Tibial nerve (tissue), 4 donors: Measurements from ENCODE around the gene PCSK6. TPM values are rescaled to one million over a fixed set of nuclear protein-coding genes. Genes with fewer than 3 reads are reported as not detected.
A peak's percentile ranks its signal among the peaks of the same experiment; 100 is the strongest.

Source experiments
- DNase-seq, 2 donors: peaks; one replicate each; pipeline ENCODE4 v3.0.0-alpha.2; 2019; ENCODE audit warnings: low spot score in 2 of 2
- H3K27ac ChIP-seq, 4 donors: fragments of 200-600 bp; sonication (generic) in 3 of 4; one replicate each; pipeline ENCODE4 v1.5.1; 2017 to 2019; ENCODE audit warnings: mild to moderate bottlenecking in 1 of 4
- H3K27me3 ChIP-seq, 2 donors: fragments of 200-600 bp; sonication (generic) in 1 of 2; one replicate each; pipeline versions ENCODE4 v1.5.1 to v1.6.0; 2017 to 2019
- H3K36me3 ChIP-seq, 3 donors: fragments of 200-600 bp; sonication (generic); one replicate each; pipeline ENCODE4 v1.5.1; 2018 to 2019
- H3K4me1 ChIP-seq, 4 donors: fragments of 200-600 bp; sonication (generic) in 3 of 4; one replicate each; pipeline ENCODE4 v1.5.1; 2017 to 2019
- H3K4me3 ChIP-seq, 4 donors: fragments of 200-600 bp; sonication (generic) in 3 of 4; one replicate each; pipeline ENCODE4 v1.5.1; 2017 to 2019; ENCODE audit warnings: mild to moderate bottlenecking in 1 of 4, moderate library complexity in 1 of 4
- H3K9me3 ChIP-seq, 4 donors: fragments of 200-600 bp; sonication (generic) in 3 of 4; one replicate each; pipeline ENCODE4 v1.5.1; 2017 to 2019
- EP300 ChIP-seq, 2 donors: sonication (generic); formaldehyde crosslinking; IDR thresholded peaks; one replicate each; pipeline ENCODE4 v1.6.1; 2017; ENCODE audit warnings: antibody characterized with exemption in 2 of 2, mild to moderate bottlenecking in 1 of 2
- POLR2A ChIP-seq, 2 donors: fragments of 450-650 bp; IDR thresholded peaks; one replicate each; pipeline ENCODE4 v1.6.1; 2017; ENCODE audit warnings: antibody characterized with exemption in 2 of 2, mild to moderate bottlenecking in 2 of 2, moderate library complexity in 2 of 2
- WGBS, 2 donors: methylation state at CpG; one replicate each; pipeline ENCODE4 v1.1.5; 2018; 5-methylcytosine and 5-hydroxymethylcytosine counted together
- total RNA-seq, 4 donors: library from RNA; depleted of rRNA; stranded (reverse); fragments of >200 nt; gene quantifications; one replicate each; pipeline ENCODE4 v1.1.0, GENCODE V29; 2016
- TF ChIP-seq, protein P1 (sequence below), 5 experiments: fragments of 200-600 bp in 3 of 5; fragments of 450-650 bp in 2 of 5; sonication (generic) in 3 of 5; IDR thresholded peaks; one replicate each; pipeline ENCODE4 v1.5.1; 2016 to 2019; ENCODE audit warnings: antibody characterized with exemption in 5 of 5, mild to moderate bottlenecking in 3 of 5, moderate library complexity in 2 of 5

Gene PCSK6
- total RNA-seq, 4 donors from 2014 or later, result 8.5 to 27.0 (median 13.2) TPM

GRCh38 chr15:101442272-101442671 is 47.2 kb downstream of the PCSK6 start:
- peaks cover 0 to 39% (median 5%) of the 10 kb centered on the region in 4 donors for H3K4me1 ChIP-seq
- H3K27ac ChIP-seq, result no peak overlapping the region
- peaks cover 0 to 12% (median 0%) of the 10 kb centered on the region in 4 donors for H3K9me3 ChIP-seq
- H3K36me3 ChIP-seq, result no peaks in the 10 kb centered on the region
- TF ChIP-seq EP300 (IDR thresholded peaks at IDR 0.05) (no peak), POLR2A (IDR thresholded peaks at IDR 0.05) (no peak)
- TF ChIP-seq, protein P1, sequence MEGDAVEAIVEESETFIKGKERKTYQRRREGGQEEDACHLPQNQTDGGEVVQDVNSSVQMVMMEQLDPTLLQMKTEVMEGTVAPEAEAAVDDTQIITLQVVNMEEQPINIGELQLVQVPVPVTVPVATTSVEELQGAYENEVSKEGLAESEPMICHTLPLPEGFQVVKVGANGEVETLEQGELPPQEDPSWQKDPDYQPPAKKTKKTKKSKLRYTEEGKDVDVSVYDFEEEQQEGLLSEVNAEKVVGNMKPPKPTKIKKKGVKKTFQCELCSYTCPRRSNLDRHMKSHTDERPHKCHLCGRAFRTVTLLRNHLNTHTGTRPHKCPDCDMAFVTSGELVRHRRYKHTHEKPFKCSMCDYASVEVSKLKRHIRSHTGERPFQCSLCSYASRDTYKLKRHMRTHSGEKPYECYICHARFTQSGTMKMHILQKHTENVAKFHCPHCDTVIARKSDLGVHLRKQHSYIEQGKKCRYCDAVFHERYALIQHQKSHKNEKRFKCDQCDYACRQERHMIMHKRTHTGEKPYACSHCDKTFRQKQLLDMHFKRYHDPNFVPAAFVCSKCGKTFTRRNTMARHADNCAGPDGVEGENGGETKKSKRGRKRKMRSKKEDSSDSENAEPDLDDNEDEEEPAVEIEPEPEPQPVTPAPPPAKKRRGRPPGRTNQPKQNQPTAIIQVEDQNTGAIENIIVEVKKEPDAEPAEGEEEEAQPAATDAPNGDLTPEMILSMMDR (IDR thresholded peaks at IDR 0.05), result no peak
- no peak for DNase-seq
- H3K27me3 ChIP-seq, result no peaks in the 10 kb centered on the region
- H3K4me3 ChIP-seq, result no peak overlapping the region
- 92 to 94% methylated on average over 6 of the region's 6 CpGs for WGBS, 2 donors

DNA sequence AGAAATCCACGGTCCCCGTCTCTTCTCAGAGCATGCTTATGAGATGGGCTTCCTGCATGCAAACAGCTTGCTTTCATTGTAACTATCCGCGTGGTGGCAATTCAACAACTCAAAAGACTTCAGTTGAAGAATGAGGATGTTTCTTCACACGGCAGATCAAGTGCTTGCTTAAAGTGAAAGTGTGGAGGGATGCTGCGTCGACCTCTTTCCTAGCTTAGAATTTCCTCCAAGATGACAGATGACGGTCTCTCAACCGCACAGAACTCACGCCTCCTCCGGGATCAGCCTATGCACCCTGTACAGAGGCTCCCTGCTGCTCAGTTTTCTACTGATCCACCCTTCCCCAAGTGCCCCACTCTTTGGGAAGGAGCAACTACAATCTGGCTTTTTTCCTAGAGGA is 47.8 kb downstream of the PCSK6 start:
- Histone ChIP-seq H3K27me3 (no peaks in the 10 kb centered on the region), H3K9me3 (peaks cover 0 to 12% (median 0%) of the 10 kb centered on the region in 4 donors), H3K4me1 (peaks cover 0 to 36% (median 5%) of the 10 kb centered on the region in 4 donors), H3K27ac (no peak overlapping the region), H3K4me3 (no peak overlapping the region), H3K36me3 (no peaks in the 10 kb centered on the region)
- no peak for DNase-seq
- TF ChIP-seq, protein P1 (IDR thresholded peaks at IDR 0.05), result no peak
- TF ChIP-seq EP300 (IDR thresholded peaks at IDR 0.05), result no peak
- no peak for TF ChIP-seq POLR2A (IDR thresholded peaks at IDR 0.05)
- 76 to 78% methylated on average over 11 of the region's 11 CpGs for WGBS, 2 donors

- TF ChIP-seq, protein P1 (IDR thresholded peaks at IDR 0.05), result no peak
- Histone ChIP-seq H3K4me3 (no peak overlapping the region), H3K27ac (no peak overlapping the region), H3K36me3 (no peaks in the 10 kb centered on the region), H3K4me1 (peaks cover 0 to 29% (median 5%) of the 10 kb centered on the region in 4 donors), H3K27me3 (no peaks in the 10 kb centered on the region), H3K9me3 (peaks cover 0 to 12% (median 0%) of the 10 kb centered on the region in 4 donors)
- DNase-seq, result no peak
- 44 to 49% methylated on average over 7 of the region's 7 CpGs for whole genome bisulfite sequencing, 2 donors
Observed at GRCh38 chr15:101440846-101441590, 48.5 kb downstream of the PCSK6 start.

DNA sequence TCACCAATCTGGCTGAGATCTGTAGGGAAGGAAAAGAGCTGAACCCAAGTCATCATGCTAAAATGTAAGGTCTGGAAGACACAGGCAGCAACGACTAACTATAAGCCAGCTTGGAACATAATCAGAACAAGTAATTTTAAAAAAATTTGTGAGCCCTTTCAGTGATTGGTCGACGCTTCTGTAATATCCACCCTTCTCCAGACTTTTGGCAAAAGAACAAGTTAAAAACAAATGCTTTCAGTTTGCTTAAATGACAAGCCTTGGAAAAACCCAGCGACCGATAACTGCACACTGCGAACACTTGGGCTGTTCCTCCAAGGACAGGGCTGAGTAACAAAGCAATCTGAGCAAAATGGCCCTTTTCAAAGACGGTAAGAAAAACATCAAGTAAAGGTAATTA is 49.6 kb downstream of the PCSK6 start:
- Histone ChIP-seq H3K9me3 (peaks cover 0 to 8% (median 0%) of the 10 kb centered on the region in 4 donors), H3K36me3 (no peaks in the 10 kb centered on the region), H3K27me3 (no peaks in the 10 kb centered on the region), H3K4me1 (peaks cover 0 to 25% (median 5%) of the 10 kb centered on the region in 4 donors), H3K27ac (peak overlapping the region in 2 of 4 donors; percentile 33 to 36), H3K4me3 (peak overlapping the region in 2 of 4 donors; percentile 6 to 23)
- TF ChIP-seq POLR2A (IDR thresholded peaks at IDR 0.05) (no peak), EP300 (IDR thresholded peaks at IDR 0.05) (no peak)
- TF ChIP-seq, protein P1 (IDR thresholded peaks at IDR 0.05), result no peak
- 31 to 43% methylated on average over 7 of the region's 7 CpGs for WGBS, 2 donors
- DNase-seq, result no peak

- peak overlapping the region in 2 of 4 donors; percentile 6 to 23 for H3K4me3 ChIP-seq
- no peaks in the 10 kb centered on the region for H3K36me3 ChIP-seq
- DNase-seq, result peak in 1 of 2 donors; percentile 33
- H3K27ac ChIP-seq, result peak overlapping the region in 2 of 4 donors; percentile 33 to 36
- no peaks in the 10 kb centered on the region for H3K27me3 ChIP-seq
- TF ChIP-seq, protein P1 (IDR thresholded peaks at IDR 0.05), result no peak
- no peak for TF ChIP-seq EP300 (IDR thresholded peaks at IDR 0.05)
- TF ChIP-seq POLR2A (IDR thresholded peaks at IDR 0.05), result no peak
- H3K9me3 ChIP-seq, result peaks cover 0 to 3% (median 0%) of the 10 kb centered on the region in 4 donors
- 48 to 56% methylated on average over 8 of the region's 8 CpGs for WGBS, 2 donors
- H3K4me1 ChIP-seq, result peaks cover 0 to 25% (median 5%) of the 10 kb centered on the region in 4 donors
Observed at GRCh38 chr15:101439285-101439919, 50.1 kb downstream of the PCSK6 start.
